Prostate gland (tissue), 2 donors: ENCODE data around the gene OSGEPL1.
"Not testable (repeated sequence)": the region's sequence is repeated elsewhere in the genome, so short reads cannot be mapped to it uniquely, and the experiment has no call there.

Experiments used
- POLR2A ChIP-seq: fragments of 450-650 bp; IDR thresholded peaks from one replicate; pipeline ENCODE4 v1.6.1; 2016; ENCODE audit warnings: antibody characterized with exemption, mild to moderate bottlenecking
- TF ChIP-seq, protein P1 (sequence below), 4 experiments: fragments of 200-600 bp in 2 of 4; fragments of 450-650 bp in 2 of 4; sonication (generic) in 2 of 4; IDR thresholded peaks; 1 replicate in 3 of 4; 2 replicates in 1 of 4; pipeline ENCODE4 v1.5.1; 2016 to 2019; ENCODE audit warnings: antibody characterized with exemption in 4 of 4, mild to moderate bottlenecking in 2 of 4, moderate library complexity in 2 of 4

DNA sequence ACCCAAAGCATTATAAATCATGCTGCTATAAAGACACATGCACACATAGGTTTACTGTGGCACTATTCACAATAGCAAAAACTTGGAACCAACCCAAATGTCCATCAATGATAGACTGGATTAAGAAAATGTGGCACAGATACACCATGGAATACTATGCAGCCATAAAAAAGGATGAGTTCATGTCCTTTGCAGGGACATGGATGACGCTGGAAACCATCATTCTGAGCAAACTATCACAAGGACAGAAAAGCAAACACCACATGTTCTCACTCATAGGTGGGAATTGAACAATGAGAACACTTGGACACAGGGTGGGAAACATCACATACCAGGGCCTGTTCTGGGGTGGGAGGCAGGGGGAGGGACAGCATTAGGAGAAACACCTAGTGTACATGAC lies 45.0 kb downstream of the OSGEPL1 start:
- TF ChIP-seq, protein P1, sequence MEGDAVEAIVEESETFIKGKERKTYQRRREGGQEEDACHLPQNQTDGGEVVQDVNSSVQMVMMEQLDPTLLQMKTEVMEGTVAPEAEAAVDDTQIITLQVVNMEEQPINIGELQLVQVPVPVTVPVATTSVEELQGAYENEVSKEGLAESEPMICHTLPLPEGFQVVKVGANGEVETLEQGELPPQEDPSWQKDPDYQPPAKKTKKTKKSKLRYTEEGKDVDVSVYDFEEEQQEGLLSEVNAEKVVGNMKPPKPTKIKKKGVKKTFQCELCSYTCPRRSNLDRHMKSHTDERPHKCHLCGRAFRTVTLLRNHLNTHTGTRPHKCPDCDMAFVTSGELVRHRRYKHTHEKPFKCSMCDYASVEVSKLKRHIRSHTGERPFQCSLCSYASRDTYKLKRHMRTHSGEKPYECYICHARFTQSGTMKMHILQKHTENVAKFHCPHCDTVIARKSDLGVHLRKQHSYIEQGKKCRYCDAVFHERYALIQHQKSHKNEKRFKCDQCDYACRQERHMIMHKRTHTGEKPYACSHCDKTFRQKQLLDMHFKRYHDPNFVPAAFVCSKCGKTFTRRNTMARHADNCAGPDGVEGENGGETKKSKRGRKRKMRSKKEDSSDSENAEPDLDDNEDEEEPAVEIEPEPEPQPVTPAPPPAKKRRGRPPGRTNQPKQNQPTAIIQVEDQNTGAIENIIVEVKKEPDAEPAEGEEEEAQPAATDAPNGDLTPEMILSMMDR (IDR thresholded peaks at IDR 0.05) = not testable (repeated sequence)
- TF ChIP-seq POLR2A = not testable (repeated sequence)
